ENCODE results near the gene ADAMTS19. TPM values are rescaled to one million over a fixed set of nuclear protein-coding genes. Genes with fewer than 3 reads are reported as not detected.

Gene ADAMTS19
- total RNA-seq, 4 donors from 2014 or later: 0.67 to 3.3 (median 1.3) TPM

- Histone ChIP-seq H3K36me3 (no peaks in the 10 kb centered on the region), H3K27ac (no peak overlapping the region), H3K4me1 (no peaks in the 10 kb centered on the region), H3K9me3 (no peaks in the 10 kb centered on the region), H3K27me3 (no peaks in the 10 kb centered on the region), H3K4me3 (no peak overlapping the region)
- DNase-seq: no peak
- TF ChIP-seq POLR2A (IDR thresholded peaks at IDR 0.05): no peak
- no peak for TF ChIP-seq CTCF (IDR thresholded peaks at IDR 0.05)
Measured at GRCh38 chr5:129440424-129440823, 19.7 kb upstream of the ADAMTS19 start.

- no peak for DNase-seq
- TF ChIP-seq CTCF (IDR thresholded peaks at IDR 0.05) (no peak), POLR2A (IDR thresholded peaks at IDR 0.05) (no peak)
- no peak overlapping the region for H3K27ac ChIP-seq
- no peaks in the 10 kb centered on the region for H3K27me3 ChIP-seq
- no peaks in the 10 kb centered on the region for H3K36me3 ChIP-seq
- no peaks in the 10 kb centered on the region for H3K4me1 ChIP-seq
- H3K9me3 ChIP-seq: no peaks in the 10 kb centered on the region
- H3K4me3 ChIP-seq: no peak overlapping the region
Measured at GRCh38 chr5:129441096-129441495, 19.0 kb upstream of the ADAMTS19 start.

DNA sequence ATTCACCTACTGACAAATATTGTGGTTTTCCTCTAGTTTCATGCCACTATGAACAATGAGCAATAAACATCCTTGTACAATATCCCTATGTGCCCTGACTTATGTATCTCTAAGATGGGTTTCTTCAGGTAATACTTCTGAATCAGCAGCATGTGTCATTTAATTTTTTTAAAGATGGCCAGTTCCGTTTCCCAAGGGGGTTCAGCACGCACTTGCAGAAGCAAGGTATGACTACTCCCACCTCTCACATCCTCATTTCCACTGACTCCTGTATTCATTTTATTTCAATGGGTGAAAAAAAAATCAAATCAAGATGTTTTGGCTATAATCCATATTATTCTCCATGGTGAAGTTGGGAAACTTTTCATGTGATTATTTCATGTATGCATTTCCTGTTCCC lies 14.7 kb upstream of the ADAMTS19 start:
- Histone ChIP-seq H3K4me3 (no peak overlapping the region), H3K27me3 (no peaks in the 10 kb centered on the region)
- TF ChIP-seq POLR2A (IDR thresholded peaks at IDR 0.05) (no peak), CTCF (IDR thresholded peaks at IDR 0.05) (no peak)

DNA sequence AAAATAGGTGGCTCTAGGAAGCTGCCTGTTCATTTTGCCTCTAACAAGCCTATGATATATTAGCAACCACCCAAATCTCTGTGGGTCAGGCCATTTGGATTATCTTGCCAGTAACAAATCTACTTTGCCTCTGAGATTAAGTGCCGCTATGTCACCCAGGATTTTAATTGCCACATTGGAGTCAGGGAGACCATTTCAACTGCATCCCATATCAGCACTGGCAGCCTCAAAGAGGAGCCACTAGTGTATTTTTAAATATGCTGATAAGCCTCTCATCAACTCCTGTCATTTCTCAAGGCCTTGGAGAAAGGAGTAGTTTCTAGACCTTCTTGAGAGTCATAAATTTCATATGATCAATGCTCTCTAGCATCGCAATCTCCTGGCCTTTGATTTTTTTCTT lies 12.1 kb upstream of the ADAMTS19 start:
- Histone ChIP-seq H3K27ac (no peak overlapping the region), H3K9me3 (no peaks in the 10 kb centered on the region), H3K36me3 (no peaks in the 10 kb centered on the region), H3K4me3 (no peak overlapping the region), H3K27me3 (no peaks in the 10 kb centered on the region), H3K4me1 (no peaks in the 10 kb centered on the region)
- no peak for DNase-seq
- TF ChIP-seq POLR2A (IDR thresholded peaks at IDR 0.05) (no peak), CTCF (IDR thresholded peaks at IDR 0.05) (no peak)

More for the DNA sequence above, 14.7 kb upstream of the ADAMTS19 start:
- Histone ChIP-seq H3K9me3 (no peaks in the 10 kb centered on the region), H3K4me1 (no peaks in the 10 kb centered on the region), H3K27ac (no peak overlapping the region), H3K36me3 (no peaks in the 10 kb centered on the region)
- no peak for DNase-seq

DNA sequence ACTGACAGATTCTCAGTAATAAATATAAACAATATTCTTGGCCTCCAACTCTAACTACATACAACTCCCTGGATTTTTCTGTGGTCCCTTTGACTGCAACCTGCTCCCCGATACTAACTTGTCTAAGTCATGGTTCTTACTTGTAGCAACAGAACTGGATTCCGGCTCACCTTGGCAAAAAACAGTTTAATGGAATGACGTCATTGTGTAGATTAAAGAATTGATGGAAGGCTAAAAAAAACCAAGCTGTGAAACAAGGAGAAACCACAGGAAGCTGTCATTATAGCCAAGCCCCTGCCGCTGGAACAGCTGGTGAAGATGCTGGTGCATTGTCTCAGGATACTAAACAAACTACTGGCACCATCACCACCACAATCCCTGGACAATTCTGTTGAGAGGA lies 11.4 kb upstream of the ADAMTS19 start:
- H3K36me3 ChIP-seq: no peaks in the 10 kb centered on the region
- H3K4me3 ChIP-seq: no peak overlapping the region
- TF ChIP-seq CTCF (IDR thresholded peaks at IDR 0.05) (no peak), POLR2A (IDR thresholded peaks at IDR 0.05) (no peak)
- no peaks in the 10 kb centered on the region for H3K9me3 ChIP-seq
- no peaks in the 10 kb centered on the region for H3K4me1 ChIP-seq
- no peak overlapping the region for H3K27ac ChIP-seq
- H3K27me3 ChIP-seq: no peaks in the 10 kb centered on the region
- DNase-seq: no peak

GRCh38 chr5:129454461-129454860 lies 5.6 kb upstream of the ADAMTS19 start:
- no peaks in the 10 kb centered on the region for H3K27me3 ChIP-seq
- H3K36me3 ChIP-seq: no peaks in the 10 kb centered on the region
- DNase-seq: no peak
- H3K9me3 ChIP-seq: no peaks in the 10 kb centered on the region
- TF ChIP-seq CTCF (IDR thresholded peaks at IDR 0.05): no peak
- H3K4me3 ChIP-seq: no peak overlapping the region
- H3K4me1 ChIP-seq: no peaks in the 10 kb centered on the region
- no peak overlapping the region for H3K27ac ChIP-seq

Data from Peyer's patch (tissue), 4 donors.